B cell (primary cell): Measurements from ENCODE around the gene TTLL1.

ENCODE experiments used
- EZH2 ChIP-seq: IDR thresholded peaks from 2 replicates; pipeline ENCODE4 v1.6.1; 2012; ENCODE audit warnings: borderline replicate concordance, low read depth, mild to moderate bottlenecking, moderate library complexity, low read length; ENCODE audit not compliant: insufficient read depth, poor library complexity, severe bottlenecking
- TF ChIP-seq, protein P1 (sequence below): fragments of 200-600 bp; IDR thresholded peaks from one replicate; pipeline ENCODE4 v1.8.0; 2022; ENCODE audit warnings: antibody characterized with exemption, mild to moderate bottlenecking

GRCh38 chr22:43128928-43129424 lies 39.8 kb upstream of the TTLL1 start:
- TF ChIP-seq, protein P1, sequence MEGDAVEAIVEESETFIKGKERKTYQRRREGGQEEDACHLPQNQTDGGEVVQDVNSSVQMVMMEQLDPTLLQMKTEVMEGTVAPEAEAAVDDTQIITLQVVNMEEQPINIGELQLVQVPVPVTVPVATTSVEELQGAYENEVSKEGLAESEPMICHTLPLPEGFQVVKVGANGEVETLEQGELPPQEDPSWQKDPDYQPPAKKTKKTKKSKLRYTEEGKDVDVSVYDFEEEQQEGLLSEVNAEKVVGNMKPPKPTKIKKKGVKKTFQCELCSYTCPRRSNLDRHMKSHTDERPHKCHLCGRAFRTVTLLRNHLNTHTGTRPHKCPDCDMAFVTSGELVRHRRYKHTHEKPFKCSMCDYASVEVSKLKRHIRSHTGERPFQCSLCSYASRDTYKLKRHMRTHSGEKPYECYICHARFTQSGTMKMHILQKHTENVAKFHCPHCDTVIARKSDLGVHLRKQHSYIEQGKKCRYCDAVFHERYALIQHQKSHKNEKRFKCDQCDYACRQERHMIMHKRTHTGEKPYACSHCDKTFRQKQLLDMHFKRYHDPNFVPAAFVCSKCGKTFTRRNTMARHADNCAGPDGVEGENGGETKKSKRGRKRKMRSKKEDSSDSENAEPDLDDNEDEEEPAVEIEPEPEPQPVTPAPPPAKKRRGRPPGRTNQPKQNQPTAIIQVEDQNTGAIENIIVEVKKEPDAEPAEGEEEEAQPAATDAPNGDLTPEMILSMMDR: no peak
- TF ChIP-seq EZH2: no peak
